ENCODE data around the gene CAPN3. TPM values are rescaled to one million over a fixed set of nuclear protein-coding genes. Genes with fewer than 3 reads are reported as not detected.
"Not testable (repeated sequence)": the region's sequence is repeated elsewhere in the genome, so short reads cannot be mapped to it uniquely, and the experiment has no call there.

Gene CAPN3
- total and polyA plus RNA-seq, 2 donors from 2014 or later: 12.9 to 39.7 TPM

- Histone ChIP-seq H3K27me3 (ENCODE audit: control insufficient read depth, insufficient read depth, low read length) (no peaks in the 10 kb centered on the region), H3K4me3 (ENCODE audit: low read length in 3 of 3) (no peak overlapping the region), H3K4me1 (ENCODE audit: control insufficient read depth in 2 of 3, insufficient read depth in 2 of 3, low read depth in 1 of 3, low read length in 3 of 3) (no peaks in the 10 kb centered on the region), H3K9me3 (ENCODE audit: control insufficient read depth in 2 of 3, insufficient read depth in 1 of 3, low read length in 3 of 3) (peaks cover 0 to 2% (median 0%) of the 10 kb centered on the region in 3 donors), H3K27ac (ENCODE audit: low read depth in 2 of 2, low read length in 2 of 2) (no peak overlapping the region), H3K36me3 (ENCODE audit: control insufficient read depth in 2 of 3, insufficient read depth in 3 of 3, low read length in 3 of 3) (no peaks in the 10 kb centered on the region), H3K9ac (ENCODE audit: low read length in 3 of 3) (no peak overlapping the region)
- intact Hi-C loops (cut with DNase I): no loop called here
- FAIRE-seq (no peak), DNase-seq (no peak)
- TF ChIP-seq CTCF (IDR thresholded peaks at IDR 0.05; ENCODE audit: borderline replicate concordance, extremely low read depth, insufficient read depth): no peak
Measured at GRCh38 chr15:42335074-42335473, 24.2 kb upstream of the CAPN3 start.

- H3K4me3 ChIP-seq (ENCODE audit: low read length in 3 of 3); DNase-seq; H3K36me3 ChIP-seq (ENCODE audit: control insufficient read depth in 2 of 3, insufficient read depth in 3 of 3, low read length in 3 of 3); H3K27me3 ChIP-seq (ENCODE audit: control insufficient read depth, insufficient read depth, low read length); FAIRE-seq; H3K4me1 ChIP-seq (ENCODE audit: control insufficient read depth in 2 of 3, insufficient read depth in 2 of 3, low read depth in 1 of 3, low read length in 3 of 3); H3K27ac ChIP-seq (ENCODE audit: low read depth in 2 of 2, low read length in 2 of 2); H3K9ac ChIP-seq (ENCODE audit: low read length in 3 of 3); intact Hi-C loops (cut with DNase I); H3K9me3 ChIP-seq (ENCODE audit: control insufficient read depth in 2 of 3, insufficient read depth in 1 of 3, low read length in 3 of 3): not testable (repeated sequence)
Measured at GRCh38 chr15:42336650-42337049, 22.7 kb upstream of the CAPN3 start.

DNA sequence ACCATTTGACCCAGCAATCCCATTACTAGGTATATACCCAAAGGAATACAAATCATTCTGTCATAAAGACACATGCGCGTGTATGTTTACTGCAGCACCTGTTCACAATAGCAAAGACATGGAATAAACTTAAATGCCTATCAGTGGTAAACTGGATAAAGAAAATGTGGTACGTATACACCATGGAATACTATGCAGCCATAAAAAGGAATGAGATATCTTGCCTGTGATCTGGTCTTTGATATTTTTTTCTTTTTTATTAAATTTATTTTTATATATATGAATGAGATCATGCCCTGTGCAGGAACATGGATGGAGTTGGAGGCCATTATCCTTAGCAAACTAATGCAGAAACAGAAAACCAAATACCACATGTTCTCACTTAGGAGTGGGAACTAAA lies 22.2 kb upstream of the CAPN3 start:
- H3K9me3 ChIP-seq (ENCODE audit: control insufficient read depth in 2 of 3, insufficient read depth in 1 of 3, low read length in 3 of 3); DNase-seq; H3K4me1 ChIP-seq (ENCODE audit: control insufficient read depth in 2 of 3, insufficient read depth in 2 of 3, low read depth in 1 of 3, low read length in 3 of 3); H3K4me3 ChIP-seq (ENCODE audit: low read length in 3 of 3); H3K9ac ChIP-seq (ENCODE audit: low read length in 3 of 3); H3K27me3 ChIP-seq (ENCODE audit: control insufficient read depth, insufficient read depth, low read length); intact Hi-C loops (cut with DNase I); FAIRE-seq; H3K36me3 ChIP-seq (ENCODE audit: control insufficient read depth in 2 of 3, insufficient read depth in 3 of 3, low read length in 3 of 3); H3K27ac ChIP-seq (ENCODE audit: low read depth in 2 of 2, low read length in 2 of 2): not testable (repeated sequence)

GRCh38 chr15:42338500-42338899 lies 20.8 kb upstream of the CAPN3 start:
- intact Hi-C loops (cut with DNase I): no loop called here
- FAIRE-seq (no peak), DNase-seq (no peak)

More at GRCh38 chr15:42338500-42338899, 20.8 kb upstream of the CAPN3 start:
- H3K4me1 ChIP-seq (ENCODE audit: control insufficient read depth in 2 of 3, insufficient read depth in 2 of 3, low read depth in 1 of 3, low read length in 3 of 3): no peaks in the 10 kb centered on the region
- no peaks in the 10 kb centered on the region for H3K27me3 ChIP-seq (ENCODE audit: control insufficient read depth, insufficient read depth, low read length)
- no peak overlapping the region for H3K27ac ChIP-seq (ENCODE audit: low read depth in 2 of 2, low read length in 2 of 2)
- TF ChIP-seq CTCF (IDR thresholded peaks at IDR 0.05; ENCODE audit: borderline replicate concordance, extremely low read depth, insufficient read depth): no peak
- H3K9ac ChIP-seq (ENCODE audit: low read length in 3 of 3): no peak overlapping the region
- H3K4me3 ChIP-seq (ENCODE audit: low read length in 3 of 3): no peak overlapping the region
- peaks cover 0 to 7% (median 4%) of the 10 kb centered on the region in 3 donors for H3K36me3 ChIP-seq (ENCODE audit: control insufficient read depth in 2 of 3, insufficient read depth in 3 of 3, low read length in 3 of 3)
- peaks cover 0 to 2% (median 0%) of the 10 kb centered on the region in 3 donors for H3K9me3 ChIP-seq (ENCODE audit: control insufficient read depth in 2 of 3, insufficient read depth in 1 of 3, low read length in 3 of 3)

Data from kidney (tissue), 14 donors.